Measurements from ENCODE around the gene MAGI3. TPM values are rescaled to one million over a fixed set of nuclear protein-coding genes. Genes with fewer than 3 reads are reported as not detected.
A peak's percentile ranks its signal among the peaks of the same experiment; 100 is the strongest.

The MAGI3 gene
- total and polyA plus RNA-seq, 12 donors, result 3.3 to 17.6 (median 11.8) TPM

DNA sequence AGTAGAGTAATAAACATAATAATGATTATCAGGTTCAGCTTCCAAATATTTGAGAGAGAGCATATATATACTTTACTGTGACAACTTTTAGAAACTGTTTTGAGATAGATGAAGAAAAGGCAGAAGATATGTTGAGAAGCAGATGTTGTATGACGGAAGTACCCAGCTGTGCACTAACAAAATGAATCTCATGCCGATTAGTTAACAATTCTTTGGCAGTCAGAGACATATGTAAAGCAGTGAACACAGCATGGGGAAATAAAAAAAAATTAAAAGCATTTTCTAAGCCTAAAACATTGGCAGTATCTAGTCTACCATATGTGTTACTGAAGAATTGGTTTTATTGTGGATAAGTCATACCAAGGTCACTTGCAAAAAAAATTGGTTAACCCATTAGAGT, 51.8 kb downstream of the MAGI3 start:
- Histone ChIP-seq H3K27ac (no peak overlapping the region), H3K27me3 (no peaks in the 10 kb centered on the region), H3K9me3 (replicated peaks in 1 of 3) (no peaks in the 10 kb centered on the region), H3K4me3 (no peak overlapping the region), H3K36me3 (replicated peaks in 1 of 2) (no peaks in the 10 kb centered on the region), H3K4me1 (replicated peaks in 1 of 2) (no peaks in the 10 kb centered on the region)
- TF ChIP-seq, protein P1, sequence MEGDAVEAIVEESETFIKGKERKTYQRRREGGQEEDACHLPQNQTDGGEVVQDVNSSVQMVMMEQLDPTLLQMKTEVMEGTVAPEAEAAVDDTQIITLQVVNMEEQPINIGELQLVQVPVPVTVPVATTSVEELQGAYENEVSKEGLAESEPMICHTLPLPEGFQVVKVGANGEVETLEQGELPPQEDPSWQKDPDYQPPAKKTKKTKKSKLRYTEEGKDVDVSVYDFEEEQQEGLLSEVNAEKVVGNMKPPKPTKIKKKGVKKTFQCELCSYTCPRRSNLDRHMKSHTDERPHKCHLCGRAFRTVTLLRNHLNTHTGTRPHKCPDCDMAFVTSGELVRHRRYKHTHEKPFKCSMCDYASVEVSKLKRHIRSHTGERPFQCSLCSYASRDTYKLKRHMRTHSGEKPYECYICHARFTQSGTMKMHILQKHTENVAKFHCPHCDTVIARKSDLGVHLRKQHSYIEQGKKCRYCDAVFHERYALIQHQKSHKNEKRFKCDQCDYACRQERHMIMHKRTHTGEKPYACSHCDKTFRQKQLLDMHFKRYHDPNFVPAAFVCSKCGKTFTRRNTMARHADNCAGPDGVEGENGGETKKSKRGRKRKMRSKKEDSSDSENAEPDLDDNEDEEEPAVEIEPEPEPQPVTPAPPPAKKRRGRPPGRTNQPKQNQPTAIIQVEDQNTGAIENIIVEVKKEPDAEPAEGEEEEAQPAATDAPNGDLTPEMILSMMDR (IDR thresholded peaks at IDR 0.05), result no peak
- no peak for TF ChIP-seq POLR2A (IDR thresholded peaks at IDR 0.05)
- intact Hi-C loops (cut with DNase I), result no loop called here
- WGBS, 4 donors, result 89 to 97% (median 93%) methylated on average over 2 of the region's 2 CpGs
- DNase-seq, result no peak

DNA sequence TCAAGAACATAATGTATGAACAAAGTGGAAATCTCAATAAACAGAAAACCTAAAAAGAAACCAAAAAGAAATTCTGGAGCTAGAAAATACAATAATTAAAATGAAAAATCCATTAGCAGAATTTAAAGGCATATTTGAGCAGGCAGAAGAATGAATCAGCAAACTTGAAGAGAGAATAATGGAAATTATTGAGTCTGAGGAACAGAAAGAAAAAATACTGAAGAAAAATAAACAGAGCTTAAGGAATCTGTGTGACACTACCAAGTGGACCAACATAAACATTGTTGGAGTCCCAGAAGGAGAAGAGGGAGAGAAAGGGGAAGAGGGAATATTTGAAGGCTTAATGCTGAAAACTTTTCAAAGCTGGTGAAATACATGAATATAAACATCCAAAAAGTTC, 54.5 kb downstream of the MAGI3 start:
- no peak for TF ChIP-seq POLR2A (IDR thresholded peaks at IDR 0.05)
- TF ChIP-seq, protein P1 (IDR thresholded peaks at IDR 0.05), result no peak
- H3K4me3 ChIP-seq, result no peak overlapping the region
- no peaks in the 10 kb centered on the region for H3K36me3 ChIP-seq (replicated peaks in 1 of 2)
- intact Hi-C loops (cut with DNase I), result no loop called here
- H3K27ac ChIP-seq, result no peak overlapping the region
- no peaks in the 10 kb centered on the region for H3K9me3 ChIP-seq (replicated peaks in 1 of 3)
- no peaks in the 10 kb centered on the region for H3K27me3 ChIP-seq
- no peaks in the 10 kb centered on the region for H3K4me1 ChIP-seq (replicated peaks in 1 of 2)
- DNase-seq, result no peak

DNA sequence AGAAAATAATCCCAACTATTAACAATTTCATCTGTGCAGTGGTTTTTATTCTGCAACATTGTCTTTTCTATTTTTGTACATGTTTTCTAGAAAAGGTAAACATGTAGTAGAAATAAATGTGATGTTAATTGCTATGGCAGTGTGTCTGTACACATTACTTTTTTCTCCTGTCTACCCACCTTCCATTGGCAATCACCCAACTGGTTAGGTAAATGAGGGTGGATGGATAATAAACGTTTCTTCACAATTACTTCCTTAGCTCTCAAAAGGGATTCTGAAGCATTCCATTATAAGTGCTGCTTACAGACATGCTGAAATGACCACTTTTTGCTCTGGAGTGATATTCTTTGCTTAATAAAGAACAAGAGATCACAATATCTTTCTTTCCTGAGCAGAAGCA, 61.4 kb downstream of the MAGI3 start:
- Histone ChIP-seq H3K27me3 (no peaks in the 10 kb centered on the region), H3K36me3 (replicated peaks in 1 of 2) (no peaks in the 10 kb centered on the region), H3K4me3 (no peak overlapping the region), H3K9me3 (replicated peaks in 1 of 3) (no peaks in the 10 kb centered on the region), H3K4me1 (replicated peaks in 1 of 2) (peaks cover 3 to 6% of the 10 kb centered on the region in 2 donors), H3K27ac (no peak overlapping the region)
- no peak for DNase-seq
- no peak for TF ChIP-seq POLR2A (IDR thresholded peaks at IDR 0.05)
- TF ChIP-seq, protein P1 (IDR thresholded peaks at IDR 0.05), result no peak
- intact Hi-C loops (cut with DNase I), result no loop called here
- WGBS, 4 donors, result 11 to 21% (median 17%) methylated on average over 1 of the region's 1 CpG

DNA sequence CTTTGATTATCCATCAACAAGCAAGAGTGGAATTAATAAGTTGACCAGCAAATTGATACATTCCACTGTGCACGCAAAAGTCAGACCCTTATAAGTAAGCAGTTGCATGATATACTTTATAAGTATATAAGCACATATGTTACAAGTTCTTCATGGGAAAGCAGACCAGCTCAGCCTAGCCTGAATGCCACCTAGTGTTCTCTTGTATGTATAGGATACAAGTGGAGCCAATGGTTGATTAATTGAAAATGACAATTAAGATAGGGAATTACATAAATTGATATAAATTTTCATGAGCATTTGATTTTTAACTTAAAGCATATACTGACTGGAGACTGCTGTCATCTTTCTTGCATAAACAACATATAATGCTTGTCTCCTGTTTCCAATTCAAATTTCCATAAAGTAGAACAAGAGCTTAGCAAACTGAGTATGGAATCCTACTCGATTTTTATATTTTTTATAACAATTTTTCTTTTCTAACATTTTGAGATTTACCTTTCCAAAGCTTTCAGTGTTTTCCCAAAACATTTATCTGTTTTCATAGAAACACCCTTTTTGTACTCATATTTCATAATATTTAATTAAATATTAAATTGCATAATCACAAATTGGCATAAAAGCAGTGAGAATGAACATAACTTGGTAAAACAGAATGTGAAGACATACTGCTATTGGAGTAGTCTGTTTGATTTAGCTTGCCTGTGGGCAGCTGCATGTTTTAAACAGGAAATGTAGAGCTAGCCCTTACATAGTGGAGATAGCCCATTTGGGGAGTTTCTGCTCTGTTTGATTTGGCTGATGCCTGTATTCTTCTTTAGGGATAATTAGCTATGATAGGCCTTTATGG, 62.8 kb downstream of the MAGI3 start:
- H3K9me3 ChIP-seq (replicated peaks in 1 of 3), result no peaks in the 10 kb centered on the region
- H3K36me3 ChIP-seq (replicated peaks in 1 of 2), result no peaks in the 10 kb centered on the region
- no peaks in the 10 kb centered on the region for H3K27me3 ChIP-seq
- intact Hi-C loops (cut with DNase I), result no loop called here
- TF ChIP-seq, protein P1 (IDR thresholded peaks at IDR 0.05), result peak in 5 of 6 experiments; percentile 7 to 41 (median 22)
- no peak for TF ChIP-seq POLR2A (IDR thresholded peaks at IDR 0.05)
- peak in 2 of 7 donors; percentile 10 to 26 for DNase-seq
- WGBS, 4 donors, result 71 to 86% (median 78%) methylated on average over 2 of the region's 2 CpGs
- H3K27ac ChIP-seq, result no peak overlapping the region
- no peak overlapping the region for H3K4me3 ChIP-seq
- peaks cover 6 to 12% of the 10 kb centered on the region in 2 donors for H3K4me1 ChIP-seq (replicated peaks in 1 of 2)

Measured in adrenal gland (tissue), 12 donors.